NCI-H446 (cell line): ENCODE data around the gene CPNE6.
A peak's percentile ranks its signal among the peaks of the same experiment; 100 is the strongest.

Experiments
- DNase-seq, 2 experiments: peaks; one replicate each; lab custom pipeline; 2025; lab: John Stamatoyannopoulos, UW

The CPNE6 gene

DNA sequence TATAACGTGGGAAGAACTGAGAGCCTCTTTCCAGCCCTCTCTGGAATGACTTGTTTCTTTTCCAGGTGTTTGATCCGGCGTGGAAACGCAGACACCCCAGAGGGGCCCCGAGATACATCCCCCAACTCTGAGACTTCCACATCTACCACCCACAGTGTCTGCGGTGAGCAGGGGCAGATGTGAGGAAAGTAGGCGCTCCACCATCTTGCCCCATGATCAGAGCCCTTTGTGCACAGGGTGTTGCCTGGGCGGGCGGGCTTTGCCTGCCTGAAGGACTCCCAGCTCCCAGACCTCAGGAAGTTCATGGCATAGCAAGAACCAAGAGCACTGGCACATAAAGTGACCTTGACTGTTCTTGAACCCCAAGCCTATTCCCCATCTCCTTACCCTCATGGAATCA is 16.7 kb upstream of the CPNE6 start:
- no peak for DNase-seq

DNA sequence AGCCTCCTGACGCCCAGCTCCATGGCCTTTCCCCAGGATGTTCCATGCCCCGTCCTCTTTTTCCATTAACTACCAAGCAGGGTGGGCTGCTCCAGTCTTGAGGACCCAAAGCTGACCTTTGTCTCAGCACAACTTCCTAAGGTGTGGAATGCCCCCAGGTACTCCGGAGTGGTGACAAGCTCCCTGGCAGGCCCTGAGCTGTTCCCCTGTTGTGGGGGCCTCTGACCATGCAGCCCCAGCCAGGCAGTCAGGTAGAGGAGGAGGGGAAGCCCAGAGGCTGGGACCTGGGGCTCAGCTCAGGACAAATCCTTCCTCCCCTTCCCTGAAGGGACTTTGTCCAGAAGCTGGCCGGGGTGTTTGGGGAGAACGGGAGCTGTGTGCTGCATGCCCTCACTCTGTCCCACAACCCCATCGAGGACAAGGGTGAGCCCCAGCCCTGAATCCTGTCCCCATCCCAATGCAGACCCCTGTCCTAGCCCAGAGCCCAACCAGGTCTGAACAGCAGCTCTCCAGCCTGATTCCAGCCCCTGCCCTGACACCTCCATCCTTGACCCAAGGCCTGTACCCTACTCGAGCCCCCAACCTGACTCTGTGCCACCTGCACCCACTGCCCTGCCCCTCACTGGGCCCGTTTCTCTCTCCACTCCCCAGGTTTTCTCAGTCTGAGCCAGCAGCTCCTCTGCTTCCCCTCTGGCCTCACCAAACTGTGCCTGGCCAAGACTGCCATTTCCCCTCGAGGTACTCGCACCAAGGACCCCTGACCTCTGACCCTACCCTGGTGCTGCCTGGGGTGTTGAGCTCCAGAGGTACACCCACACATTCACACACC is 15.2 kb upstream of the CPNE6 start:
- DNase-seq = no peak

DNA sequence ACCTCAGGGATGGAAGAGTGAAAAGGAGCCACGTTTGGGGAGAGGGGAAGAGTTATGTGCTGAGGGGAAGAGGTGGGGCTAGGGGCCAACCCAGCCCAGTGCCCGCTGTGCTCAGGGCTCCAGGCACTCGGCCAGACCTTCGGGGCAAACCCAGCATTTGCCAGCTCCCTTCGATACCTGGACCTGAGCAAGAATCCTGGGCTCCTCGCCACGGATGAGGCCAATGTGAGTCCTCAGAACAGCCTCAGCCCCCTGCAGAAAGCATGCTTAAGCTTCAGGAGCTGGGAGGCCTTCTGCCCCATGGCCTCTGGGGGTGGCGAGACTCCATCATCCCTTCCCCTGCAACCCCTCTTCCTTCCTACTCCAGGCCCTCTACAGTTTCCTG is 14.6 kb upstream of the CPNE6 start:
- DNase-seq = peak in 1 of 2 experiments; percentile 42

DNA sequence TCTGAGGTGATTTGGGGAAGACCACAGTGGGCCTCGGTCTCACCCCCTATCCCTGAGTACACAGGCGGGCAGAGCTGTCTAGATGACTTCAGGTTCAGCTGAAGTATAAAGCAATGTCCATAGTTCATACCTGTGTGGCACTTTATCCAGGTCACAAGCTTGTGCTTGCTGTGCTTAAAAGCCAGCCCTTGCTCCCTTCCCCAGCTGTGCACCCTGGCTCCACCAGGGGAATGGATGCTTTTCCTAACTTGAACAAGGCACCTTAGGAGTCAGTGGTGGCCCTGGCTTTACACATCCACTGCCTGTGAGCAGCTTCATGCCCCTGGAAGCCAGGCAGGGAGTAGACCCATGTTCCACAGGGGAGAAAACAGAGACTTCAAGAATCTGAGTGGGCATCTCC is 14.1 kb upstream of the CPNE6 start:
- no peak for DNase-seq

DNA sequence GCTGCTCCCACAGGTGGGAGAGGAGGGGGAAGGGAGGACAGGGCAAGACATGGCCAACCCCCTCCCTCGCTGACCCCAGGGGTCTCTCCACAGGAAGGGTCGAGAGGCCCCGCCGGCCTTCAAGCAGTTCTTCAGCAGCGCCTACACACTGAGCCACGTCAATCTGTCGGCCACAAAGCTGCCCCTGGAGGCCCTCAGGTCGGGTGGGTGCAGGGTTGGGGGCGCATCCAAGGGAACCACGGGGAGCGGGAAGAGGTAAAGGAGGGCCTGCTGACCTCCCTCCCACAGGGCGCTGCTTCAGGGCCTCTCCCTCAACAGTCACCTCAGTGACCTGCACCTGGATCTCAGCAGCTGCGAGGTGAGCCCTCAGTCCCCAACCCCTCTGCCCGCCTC is 13.5 kb upstream of the CPNE6 start:
- DNase-seq = no peak

DNA sequence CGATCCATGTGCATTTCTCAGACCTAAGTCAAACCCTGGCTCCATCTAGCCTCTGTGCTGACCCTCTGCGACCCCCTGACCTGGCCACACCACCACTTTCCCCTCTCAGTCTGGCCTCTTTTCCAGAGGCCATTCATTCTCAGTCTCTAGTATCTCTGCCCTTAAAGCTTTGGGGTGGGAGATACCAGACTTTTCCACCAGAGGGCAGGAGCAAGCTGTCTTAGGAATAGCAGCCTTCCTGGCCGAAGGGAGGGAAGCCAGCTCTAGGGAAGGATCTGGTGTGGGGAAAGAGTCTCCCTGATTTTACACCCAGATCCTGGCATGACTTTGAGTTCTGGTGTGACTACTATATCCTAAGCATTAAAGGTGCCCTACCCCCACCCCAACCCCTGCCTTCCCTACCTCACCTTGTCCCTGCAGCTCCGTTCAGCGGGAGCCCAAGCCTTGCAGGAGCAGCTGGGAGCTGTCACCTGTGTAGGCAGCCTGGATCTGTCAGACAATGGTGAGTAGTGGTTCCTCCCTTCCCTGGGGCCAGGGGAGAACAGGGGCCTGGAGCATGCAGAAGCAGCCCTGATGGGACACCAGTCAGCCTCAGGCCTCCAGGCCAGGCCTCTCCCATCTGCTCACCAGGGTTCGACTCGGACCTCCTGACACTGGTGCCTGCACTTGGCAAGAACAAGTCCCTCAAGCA is 13.0 kb upstream of the CPNE6 start:
- DNase-seq = peak in 1 of 2 experiments; percentile 57

DNA sequence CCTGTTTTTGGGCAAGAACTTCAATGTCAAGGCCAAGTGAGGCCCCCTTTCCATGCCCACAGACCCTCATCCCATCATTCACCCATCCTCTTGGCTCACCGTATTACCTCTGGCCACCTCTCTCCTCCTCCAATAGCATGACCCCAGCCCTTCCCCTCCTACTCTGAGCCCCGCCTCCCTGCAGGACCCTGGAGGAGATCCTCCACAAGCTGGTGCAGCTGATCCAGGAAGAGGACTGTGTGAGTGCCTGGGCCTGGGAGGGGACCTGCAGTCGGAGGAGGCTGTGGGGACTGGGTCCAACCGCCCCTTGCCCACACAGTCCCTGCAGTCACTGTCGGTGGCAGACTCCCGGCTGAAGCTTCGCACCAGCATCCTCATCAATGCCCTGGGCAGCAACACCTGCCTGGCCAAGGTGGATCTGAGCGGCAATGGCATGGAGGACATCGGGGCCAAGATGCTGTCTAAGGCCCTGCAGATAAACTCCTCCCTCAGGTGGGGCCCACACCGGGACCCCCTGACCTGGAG is 12.3 kb upstream of the CPNE6 start:
- DNase-seq = no peak

DNA sequence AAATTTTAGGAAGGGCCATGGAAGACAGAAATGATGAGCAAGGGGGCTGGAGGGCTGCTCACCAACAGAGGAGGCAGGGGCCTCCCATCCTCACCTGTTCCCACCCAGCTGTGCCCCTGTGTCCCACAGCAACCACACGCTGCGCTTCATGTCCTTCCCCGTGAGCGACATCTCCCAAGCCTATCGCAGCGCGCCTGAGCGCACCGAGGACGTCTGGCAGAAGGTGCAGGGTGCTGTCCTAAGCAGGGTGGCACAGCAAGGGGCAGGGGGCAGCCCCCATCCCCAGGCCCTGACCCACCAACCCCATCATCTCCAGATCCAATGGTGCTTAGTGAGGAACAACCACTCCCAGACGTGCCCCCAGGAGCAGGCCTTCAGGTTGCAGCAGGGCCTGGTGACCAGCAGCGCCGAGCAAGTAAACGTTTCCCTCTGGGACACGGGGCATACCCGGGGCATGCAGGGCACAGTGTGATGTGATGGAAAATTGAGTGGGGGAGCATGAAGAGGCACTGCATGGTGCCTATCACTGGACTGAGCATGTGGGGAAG is 11.4 kb upstream of the CPNE6 start:
- no peak for DNase-seq

DNA sequence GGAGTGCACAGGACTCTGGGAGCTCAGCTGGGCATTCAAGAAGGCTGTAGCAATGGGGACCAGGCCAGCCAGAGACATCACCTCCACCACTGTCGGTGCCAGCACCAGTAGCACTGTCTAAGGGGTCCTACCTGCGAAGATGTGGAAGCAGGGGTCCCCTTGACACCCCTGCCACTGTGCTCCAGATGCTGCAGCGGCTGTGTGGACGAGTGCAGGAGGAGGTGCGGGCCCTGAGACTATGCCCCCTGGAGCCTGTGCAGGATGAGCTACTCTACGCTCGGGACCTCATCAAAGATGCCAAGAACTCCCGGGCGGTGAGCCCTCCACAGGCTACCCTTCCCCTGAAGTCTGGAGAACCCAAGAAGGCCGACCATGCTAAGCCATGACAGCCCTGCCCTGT is 10.9 kb upstream of the CPNE6 start:
- no peak for DNase-seq

DNA sequence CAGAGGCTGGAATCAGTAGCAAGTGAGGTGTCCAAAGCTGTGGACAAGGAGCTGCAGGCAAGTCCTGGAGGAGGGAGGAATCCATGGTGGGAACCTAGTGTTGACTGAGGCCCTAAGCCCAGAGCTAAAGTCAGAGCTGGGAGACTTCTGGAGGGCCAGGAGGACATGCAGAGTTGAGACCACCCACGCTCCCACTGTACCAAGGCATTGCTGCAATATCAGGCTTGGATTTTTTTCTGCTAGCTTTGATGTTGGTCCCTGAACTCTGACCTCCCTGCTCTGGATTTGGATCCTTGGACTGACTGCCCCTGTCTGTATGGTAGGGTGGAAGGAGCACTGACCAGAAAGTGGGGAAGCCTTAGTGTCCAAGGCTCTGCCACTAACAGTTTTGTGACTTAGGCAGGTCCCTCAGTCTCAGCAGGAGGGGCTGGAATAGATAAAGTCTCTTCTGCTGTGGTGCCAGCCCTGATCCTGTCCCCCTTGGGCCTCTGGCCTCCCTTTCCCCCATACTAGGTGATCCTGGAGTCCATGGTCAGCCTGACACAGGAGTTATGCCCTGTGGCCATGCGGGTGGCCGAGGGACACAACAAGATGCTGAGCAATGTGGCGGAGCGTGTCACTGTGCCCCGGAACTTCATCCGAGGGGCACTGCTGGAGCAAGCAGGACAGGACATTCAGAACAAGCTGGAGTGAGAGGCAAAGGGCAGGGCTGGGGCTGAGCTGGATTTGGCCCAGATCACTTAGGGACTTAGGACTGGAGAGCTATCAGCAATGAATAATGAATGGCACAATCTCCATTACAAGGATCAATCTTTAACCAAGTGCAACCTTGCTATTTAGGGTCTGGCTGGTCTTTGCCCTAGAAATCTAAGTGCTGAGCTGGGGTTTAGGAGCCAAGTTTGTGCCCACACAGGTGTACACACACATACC is 10.1 kb upstream of the CPNE6 start:
- DNase-seq = no peak

DNA sequence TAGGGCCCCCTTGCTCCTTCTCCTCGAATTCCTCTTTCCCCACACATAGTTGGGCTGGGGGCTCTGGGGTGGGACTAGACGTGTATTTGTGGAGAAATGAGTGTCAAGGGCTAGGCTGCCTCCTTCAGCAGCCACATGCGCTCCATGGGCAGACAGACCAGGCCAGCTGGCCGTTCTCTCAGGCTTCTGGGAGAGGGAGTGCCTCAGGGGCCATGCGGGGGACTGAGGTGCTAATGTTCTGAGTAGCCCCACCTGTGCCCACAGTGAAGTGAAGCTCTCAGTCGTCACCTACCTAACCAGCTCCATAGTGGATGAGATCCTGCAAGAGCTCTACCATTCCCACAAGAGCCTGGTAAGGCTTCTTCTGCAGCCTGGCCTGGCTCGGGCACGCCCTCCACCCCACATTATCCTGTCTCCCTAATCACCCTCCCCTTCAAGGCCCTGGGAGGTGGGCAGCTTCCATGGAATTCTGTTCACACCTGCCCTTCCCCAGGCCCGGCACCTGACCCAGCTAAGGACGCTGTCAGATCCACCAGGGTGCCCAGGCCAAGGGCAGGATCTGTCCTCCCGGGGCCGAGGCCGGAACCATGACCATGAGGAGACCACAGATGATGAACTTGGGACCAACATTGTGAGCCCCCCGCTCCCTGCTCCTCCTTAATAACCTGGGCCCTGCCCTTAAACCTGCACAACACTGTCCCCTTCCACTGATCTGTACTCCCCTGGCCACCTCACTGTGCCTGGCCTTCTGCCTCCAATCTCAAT is 9.0 kb upstream of the CPNE6 start:
- DNase-seq = no peak

DNA sequence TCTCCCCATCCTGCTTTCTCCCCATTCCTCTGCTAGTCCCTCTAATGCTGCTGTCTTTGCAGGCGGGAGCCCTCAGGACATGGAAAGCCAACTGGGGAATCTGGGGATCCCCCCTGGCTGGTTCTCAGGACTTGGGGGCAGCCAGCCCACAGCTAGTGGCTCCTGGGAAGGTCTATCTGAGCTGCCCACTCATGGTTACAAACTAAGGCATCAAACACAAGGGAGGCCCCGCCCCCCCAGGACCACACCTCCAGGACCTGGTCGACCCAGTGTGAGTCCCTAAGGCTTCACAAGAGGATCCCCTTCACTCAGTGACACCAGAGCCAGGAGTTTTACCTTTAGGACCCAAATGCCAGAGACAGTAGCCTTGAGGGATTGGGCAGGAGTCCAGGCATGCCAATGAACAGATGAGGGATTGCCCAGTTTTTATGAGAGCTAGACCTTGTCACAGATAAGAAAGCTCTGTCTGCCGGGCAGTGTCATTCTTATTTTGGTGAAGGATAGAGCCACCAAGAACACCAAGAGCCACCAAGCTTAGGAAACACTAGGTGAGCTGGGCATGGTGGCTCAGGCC is 8.0 kb upstream of the CPNE6 start:
- no peak for DNase-seq

DNA sequence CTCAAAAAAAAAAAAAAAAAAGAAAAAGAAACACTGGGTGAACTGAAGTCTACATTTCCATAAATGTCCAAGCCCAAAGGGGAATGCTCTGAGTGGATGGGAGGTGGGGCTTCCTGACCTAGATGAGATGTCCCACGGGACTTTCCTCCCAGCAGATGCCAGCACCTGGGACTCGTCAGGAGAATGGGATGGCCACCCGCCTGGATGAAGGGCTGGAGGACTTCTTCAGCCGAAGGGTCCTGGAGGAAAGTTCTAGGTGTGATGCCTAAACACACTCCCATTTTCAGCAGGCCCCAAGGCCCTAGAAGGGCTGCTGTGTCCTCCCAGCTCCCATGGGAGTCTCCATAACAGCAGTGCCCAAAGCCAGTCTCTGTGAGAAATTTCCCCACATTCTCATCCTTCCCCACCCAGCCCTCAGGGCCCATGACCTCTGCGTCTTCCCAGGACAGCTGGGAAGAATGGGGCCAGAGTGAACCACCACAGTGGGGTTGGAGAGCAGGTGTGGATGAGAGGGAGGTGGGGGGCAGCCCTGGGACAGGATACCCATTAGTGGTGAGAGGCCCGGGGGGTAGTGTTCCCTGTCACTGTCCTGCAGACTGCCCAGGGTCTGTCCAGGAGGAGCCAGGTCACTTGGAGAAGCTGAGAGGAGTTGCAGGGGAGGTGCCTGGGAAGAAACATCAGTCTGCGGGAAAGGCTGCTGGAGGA is 7.1 kb upstream of the CPNE6 start:
- no peak for DNase-seq

DNA sequence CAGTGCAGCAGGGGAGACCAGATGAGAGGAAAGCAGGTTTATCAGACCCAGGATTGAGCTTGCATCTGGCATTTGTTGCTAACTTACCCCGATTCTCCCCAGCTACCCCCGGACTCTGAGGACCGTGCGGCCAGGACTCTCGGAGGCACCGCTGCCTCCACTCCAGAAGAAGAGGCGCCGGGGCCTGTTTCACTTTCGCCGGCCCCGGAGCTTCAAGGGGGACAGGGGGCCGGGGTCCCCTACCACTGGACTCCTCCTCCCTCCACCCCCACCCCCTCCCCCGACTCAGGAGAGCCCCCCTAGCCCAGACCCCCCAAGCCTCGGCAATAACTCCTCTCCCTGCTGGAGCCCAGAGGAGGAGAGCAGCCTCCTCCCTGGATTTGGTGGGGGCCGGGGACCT is 6.5 kb upstream of the CPNE6 start:
- no peak for DNase-seq

DNA sequence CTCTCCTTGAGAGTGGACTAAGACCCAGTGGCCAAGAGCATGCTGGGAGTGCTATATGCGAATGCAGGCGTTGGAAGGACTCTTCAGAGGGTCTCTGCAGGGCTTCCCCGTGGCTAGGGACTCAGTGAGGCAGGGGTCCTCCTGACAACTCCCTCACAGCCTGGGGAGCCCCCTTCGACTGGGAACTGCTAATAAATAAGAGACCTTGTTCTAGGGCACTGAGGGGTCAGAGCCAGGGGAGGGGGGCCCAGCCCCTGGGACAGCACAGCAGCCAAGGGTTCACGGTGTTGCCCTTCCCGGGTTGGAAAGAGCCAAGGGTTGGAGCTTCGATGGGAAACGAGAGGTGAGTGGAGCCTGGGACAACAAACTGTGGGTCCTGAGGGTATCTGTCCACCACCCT is 6.0 kb upstream of the CPNE6 start:
- no peak for DNase-seq

DNA sequence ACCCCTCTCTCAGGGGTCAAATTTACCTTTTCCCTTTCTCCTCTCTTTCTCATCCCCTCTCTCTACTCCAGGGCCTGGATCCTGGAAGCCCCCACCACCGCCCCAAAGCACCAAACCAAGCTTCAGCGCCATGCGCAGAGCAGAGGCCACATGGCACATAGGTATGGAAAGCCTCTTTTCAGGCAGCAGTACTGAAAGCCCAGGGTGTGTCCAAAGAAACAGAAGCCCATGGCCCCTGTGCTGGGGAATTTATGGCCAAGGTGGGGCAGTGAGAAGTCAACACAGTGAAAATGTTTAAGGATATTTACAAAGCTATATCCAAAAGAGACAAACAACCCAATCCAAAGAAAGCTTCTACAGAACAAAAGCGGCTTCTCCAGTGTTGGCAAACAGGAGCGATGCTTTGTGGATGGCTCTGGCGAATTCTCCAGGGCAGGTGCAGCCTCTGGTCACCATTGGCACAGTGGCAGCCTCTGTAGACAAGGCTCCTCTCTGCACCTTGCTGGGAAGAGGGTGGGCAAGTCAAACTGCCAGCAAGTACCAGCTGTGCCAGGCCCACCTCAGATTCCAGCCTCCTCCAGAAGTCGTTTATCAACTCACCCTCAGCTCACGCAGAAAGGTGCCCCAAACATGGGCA is 4.7 kb upstream of the CPNE6 start:
- no peak for DNase-seq

DNA sequence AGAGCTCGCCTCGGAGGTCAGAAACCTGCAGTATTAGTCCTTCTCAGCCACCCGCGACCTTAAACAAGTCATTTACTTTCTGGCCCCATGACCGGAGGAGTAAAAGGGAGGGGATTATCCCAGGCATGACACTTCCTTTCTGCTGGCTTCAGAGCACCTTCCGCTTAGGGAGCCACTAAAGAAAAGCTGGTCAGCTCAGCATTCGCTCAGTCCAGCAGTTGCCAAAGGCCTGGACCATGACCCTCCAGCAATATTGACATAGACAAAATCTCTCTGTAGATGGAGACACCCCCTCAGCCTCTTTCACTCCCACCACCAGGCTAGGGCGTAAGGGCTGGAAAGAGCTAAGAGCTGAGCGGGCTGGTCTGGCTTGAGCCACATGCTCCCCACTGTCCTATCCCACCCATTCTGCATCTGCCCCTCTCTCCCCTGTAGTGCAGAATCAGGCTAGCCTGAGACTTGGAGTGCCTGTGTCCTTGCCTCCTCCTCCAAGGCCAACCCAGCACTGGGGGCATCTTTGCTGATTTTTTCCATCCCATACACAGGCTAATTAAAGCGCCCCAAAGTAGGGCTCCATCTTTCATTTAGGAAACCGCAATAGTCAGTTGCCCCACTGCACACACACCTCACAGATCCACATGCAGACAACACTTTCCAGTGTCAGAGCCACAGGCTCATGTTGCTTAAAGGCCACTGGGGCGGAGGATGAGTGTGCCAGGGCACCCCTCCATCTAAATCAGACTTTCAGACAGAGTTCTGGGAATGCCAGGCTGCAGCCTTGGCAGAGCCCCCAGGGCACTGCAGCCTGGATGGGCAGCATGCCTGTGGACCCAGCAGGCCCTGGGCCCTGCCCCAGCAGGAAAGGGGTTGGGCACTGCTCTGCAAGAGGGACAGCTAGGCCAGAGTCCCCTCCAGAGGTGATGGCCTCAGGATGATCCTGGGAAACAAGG is 4.0 kb upstream of the CPNE6 start:
- DNase-seq = no peak

DNA sequence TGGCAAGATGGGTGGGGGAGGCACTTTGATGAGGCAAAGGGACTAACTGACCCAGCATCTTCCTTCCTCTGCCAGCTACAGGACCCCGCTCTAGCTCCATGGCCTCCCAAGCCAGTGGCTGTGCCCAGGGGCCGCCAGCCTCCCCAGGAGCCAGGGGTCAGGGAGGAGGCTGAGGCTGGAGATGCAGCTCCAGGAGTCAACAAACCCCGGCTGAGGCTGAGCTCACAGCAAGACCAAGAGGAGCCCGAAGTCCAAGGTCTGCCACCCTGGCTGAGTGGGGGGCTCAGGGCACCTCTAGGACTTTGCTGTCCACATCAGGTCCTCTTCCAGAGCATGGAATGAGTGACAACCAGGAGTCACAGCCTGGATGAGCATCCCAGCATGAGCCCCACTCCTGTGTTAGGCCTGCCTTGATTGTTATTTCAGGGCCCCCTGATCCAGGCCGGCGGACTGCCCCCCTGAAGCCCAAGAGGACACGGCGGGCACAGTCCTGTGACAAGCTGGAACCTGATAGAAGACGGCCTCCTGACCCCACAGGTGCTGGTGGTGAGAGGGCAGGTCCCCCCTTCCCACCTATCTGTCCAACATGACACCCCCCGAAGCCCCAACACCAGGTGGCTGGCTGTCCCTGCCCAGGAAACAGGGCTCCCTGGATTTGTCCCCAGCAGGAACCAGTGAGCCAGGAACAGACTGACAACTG is 2.5 kb upstream of the CPNE6 start:
- no peak for DNase-seq
